ENCODE measurements around the gene FAM32A.

The FAM32A gene

DNA sequence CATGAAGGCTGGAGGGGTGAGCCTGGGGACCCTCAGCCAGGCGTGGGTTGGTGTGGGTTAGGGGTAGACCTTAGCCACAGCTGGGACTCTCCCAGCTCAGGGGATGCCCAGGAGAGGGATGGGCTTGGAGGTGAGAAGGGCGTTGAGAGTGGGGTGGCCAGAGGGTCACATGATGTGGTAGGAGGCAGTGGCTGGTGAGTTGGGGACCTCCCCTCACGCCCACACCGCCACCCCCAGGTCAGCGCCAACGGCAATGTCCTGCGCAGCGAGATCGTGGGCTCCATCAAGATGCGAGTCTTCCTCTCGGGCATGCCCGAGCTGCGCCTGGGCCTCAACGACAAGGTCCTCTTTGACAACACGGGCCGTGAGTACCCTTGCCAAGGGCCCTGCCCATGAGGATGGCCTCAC, 41.0 kb downstream of the FAM32A start:
- DNase-seq, result no peak

DNA sequence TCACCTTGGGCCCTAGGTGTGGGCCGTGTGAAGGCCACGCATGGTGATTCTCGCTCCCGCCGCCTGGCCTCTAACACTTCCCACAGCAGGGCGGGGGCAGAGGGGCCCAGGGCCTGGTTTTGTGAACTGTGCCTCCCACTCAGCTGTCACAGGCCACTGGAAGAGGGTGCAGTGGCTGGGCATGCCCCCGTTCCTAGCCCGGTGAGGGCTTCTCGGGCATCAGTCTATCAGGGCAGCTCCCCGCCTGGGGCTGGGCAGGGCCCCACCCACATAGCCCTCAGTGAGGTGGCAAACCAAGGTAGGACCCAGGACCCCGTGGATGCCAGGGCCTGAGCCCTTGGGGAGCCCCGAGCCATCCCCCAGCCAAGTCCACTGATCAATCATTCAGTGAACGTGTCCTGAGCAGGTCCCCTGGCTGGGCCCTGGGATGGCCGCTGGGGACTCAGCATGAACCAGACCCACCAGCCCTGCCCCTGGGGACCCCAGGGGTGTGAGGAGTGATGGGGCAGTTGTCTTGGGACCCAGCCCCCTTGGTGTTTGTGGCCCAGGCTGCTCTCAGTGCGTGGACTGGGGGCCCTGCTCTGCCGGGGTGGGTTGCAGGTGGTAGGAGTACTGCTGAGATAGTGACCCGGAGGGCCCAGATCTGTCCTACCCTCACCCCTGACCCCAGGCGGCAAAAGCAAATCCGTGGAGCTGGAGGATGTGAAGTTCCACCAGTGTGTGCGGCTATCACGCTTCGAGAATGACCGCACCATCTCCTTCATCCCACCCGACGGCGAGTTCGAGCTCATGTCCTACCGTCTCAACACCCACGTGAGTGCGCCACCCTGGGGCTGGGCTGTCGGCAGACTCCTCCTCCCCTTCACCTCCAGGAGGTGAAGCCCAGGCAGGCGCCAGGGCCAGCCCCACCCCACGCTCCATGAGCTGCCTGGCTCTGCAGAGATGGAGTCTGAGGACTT, 41.9 kb downstream of the FAM32A start:
- DNase-seq, result no peak

DNA sequence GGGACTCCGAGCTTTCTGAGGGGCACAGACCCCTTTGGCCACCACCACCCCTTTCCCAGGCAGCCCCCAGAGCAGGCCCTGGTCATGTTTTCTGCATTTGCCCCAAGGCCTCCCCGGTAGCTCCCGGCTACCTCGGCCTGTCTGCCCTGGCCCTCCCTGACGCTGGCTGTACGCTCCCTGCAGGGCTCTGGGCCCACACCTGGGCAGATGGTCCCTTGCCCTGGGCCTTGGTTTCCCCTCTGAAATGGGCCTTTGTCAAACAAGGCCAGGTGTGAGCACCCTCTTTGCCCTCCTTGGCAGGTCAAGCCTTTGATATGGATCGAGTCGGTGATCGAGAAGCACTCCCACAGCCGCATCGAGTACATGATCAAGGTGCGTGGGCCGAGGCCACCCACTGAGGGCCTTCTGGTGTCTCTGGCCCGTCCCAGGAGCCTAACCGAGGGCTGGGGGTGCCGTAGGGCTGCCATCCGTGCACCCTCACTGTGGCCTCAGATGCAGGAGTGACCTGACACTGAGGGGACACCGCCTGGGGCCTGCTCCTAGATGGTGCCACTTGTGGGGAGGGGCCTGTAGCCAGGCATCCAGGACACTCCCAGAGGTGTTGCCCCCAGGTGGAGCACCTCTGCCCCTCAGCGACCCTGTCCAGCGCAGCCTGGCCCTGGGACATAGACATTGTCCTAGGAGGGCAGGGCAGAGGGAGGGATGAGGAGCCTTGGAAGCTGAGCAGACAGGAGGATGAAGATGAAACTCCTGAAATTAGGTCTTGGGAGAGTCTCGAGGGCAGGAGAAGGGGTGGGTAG, 42.8 kb downstream of the FAM32A start:
- DNase-seq, result no peak

DNA sequence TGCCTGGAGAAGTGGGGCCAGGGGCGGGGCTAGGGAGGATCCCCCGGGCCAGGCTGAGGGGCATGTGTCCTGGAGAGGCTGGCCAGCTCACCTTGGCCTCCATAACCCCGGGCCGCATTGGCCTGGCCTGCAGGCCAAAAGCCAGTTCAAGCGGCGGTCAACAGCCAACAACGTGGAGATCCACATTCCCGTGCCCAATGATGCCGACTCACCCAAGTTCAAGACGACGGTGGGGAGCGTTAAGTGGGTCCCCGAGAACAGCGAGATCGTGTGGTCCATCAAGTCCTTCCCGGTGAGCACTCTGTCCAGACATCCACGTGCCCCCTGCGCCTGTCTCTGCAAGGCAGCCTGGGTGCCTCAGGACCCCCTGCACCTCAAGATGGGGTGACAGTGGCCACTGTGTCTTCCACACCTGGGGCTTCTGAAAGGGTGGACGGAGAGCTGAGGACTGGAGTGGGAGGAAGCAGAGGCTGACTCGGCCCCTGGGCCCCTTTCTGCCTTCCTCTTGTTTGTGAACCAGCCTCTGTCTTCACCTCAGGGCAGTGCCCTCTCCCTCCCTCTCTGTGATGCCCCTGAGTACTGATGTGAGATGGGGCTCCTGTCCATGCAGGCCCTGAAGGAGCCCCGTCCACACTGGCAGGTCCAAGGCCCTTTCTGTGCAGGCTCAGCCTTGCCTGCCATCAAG, 43.6 kb downstream of the FAM32A start:
- no peak for DNase-seq

DNA sequence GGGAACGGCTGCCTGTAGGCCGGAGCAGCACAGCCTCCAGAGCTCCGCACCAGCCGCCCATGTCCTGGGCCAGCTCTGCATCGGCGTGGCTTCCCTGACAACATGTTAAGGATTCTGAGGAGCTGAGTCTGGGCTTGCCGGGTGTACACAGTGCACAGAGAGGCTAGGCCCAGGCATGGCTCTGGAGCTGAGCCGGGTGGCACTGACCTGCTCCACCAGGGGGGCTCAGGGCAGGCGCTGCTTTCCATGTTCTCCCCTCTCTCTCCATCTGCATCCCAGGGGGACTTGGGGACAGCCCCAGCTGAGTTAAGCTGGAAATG, 44.1 kb downstream of the FAM32A start:
- no peak for DNase-seq

DNA sequence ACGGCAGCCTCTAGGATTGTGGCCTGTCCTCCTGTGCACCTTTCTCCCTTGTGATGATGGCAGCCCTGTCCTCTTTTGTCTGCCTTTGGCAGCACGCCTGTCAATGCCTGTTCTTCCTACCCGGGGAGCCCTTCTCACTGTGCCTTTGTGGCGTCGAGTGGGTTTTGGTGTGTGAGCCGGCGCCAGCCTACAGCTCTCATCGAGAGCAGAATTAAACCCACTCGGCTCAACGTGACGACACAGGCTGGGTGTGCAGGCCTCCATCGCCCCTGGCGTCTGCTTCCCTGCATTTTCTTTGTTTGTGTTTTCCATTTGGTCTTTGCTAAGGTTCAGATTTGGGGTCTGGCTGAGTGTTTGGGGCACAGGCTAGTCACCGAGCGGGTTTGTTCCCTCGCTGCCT, 46.9 kb downstream of the FAM32A start:
- no peak for DNase-seq

DNA sequence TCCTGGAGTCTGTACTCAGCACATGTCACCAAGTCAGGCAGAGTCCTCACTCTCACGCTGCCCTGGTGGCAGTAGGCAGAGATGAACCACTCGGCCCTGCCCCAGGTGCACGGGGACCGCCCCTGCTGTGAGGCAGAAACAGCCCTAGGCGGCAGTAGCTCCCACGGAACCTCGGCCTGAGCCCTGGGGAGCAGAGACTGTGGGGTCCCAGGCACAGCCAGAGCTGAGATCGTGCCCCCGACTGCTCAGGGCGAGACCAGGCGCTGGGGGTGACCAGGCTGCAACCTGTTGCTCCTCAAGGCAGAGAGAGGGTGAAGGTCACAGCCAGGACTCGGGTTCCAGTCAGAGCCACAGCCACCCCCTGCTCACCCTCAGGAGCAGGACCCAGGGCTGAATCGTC, 47.4 kb downstream of the FAM32A start:
- DNase-seq, result no peak

DNA sequence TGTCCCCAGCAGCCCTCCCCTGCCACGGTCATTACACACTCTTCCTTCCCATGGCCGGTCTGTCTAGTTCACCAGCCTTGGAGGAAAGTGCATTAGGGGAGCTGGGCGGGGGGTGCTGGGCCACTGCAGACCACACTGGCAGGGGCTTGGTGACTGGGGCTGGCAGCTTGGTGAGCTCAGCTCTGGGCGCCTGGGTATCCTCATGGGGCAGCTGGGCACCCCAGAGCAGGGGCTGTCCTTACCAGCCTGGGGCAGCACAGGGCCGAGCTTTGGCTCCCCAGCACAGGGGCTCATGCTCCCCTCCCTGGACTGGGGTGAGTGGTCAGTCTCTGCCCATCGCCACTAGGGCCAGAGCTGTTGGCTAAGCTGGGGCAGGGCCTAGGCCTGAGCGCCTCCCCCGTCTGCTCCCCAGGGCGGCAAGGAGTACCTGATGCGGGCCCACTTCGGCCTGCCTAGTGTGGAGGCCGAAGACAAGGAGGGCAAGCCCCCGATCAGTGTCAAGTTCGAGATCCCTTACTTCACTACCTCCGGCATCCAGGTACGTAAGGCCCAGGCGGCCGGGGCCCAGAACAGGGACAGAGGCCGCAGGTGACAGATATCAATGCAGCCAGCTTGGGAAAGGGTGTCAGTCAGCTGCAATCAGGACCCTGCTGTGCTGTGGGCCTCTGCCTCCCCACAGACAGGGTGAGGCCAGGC, 48.0 kb downstream of the FAM32A start:
- no peak for DNase-seq

DNA sequence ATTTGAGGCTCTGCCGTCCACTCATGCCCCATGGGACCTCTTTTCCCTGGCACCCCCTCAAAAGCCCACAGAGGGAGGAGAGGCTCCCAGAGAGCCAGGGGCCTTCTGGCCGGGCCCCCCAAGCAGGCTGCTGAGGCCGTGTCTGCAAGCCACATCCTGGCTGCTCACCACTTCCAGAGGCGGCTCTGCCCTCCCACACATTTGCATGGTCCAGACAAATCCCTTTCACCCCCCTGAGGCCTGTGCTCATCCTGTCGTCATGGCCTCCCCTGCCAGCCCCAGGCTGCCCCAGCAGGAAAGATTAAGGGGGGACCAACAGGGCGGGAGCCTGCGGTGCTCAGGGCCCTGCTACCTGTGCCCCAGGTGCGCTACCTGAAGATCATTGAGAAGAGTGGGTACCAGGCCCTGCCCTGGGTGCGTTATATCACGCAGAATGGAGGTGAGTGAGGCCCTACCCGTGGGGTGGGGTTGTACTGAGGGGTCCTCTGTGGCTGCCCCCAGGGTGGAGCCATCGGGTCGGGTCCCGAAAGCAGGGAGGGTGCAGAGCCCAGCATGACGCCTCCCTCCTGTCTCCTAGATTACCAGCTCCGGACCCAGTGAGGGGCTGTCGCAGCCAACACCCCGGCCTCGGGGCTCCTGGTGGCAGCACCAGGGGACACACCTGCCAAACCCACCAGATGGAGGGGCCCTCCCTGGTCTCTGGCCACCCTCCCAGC, 48.8 kb downstream of the FAM32A start:
- DNase-seq, result no peak

DNA sequence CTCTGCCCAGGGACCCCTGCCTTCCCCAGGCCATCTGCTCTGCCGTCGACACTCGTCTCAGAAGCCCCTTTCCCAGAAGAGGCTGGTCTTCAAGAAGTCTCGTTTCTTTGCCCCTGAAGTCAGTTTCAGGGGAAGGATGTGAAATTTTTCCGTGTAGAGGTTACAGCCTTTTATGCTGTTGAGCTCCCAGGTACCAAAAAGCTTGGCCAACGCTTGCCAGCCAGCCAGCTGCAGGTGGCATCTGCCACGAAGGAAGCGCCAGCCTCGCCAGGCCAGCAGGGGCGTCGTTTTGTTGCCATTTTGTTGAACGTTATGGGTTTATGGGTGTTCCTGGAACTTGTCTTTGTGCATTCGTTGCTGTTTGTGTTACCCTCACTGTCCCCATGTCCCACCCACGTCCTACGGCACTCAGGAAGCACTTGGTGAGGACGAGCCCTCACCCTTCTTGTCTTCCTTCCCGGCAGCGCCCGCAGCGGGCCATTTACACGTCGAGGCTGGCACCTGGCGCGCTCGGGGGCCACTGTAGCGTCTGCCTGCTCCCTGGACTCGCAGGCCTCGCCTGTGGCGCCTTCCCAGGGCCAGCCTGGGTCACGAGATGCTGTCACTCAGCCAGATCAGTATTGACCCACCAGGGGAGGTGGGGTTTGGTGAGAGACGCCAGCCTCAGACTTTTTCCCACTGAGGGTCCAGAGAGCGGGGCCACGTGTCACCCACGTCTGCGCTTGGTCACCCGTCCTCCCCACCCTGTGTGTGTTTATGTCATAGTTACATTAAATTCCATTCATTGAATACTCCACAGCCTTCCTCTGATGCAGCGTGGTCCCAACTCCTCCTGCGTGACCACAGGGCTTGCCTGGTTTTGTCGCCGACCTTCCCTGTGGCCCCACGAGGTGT, 49.6 kb downstream of the FAM32A start:
- DNase-seq, result no peak

DNA sequence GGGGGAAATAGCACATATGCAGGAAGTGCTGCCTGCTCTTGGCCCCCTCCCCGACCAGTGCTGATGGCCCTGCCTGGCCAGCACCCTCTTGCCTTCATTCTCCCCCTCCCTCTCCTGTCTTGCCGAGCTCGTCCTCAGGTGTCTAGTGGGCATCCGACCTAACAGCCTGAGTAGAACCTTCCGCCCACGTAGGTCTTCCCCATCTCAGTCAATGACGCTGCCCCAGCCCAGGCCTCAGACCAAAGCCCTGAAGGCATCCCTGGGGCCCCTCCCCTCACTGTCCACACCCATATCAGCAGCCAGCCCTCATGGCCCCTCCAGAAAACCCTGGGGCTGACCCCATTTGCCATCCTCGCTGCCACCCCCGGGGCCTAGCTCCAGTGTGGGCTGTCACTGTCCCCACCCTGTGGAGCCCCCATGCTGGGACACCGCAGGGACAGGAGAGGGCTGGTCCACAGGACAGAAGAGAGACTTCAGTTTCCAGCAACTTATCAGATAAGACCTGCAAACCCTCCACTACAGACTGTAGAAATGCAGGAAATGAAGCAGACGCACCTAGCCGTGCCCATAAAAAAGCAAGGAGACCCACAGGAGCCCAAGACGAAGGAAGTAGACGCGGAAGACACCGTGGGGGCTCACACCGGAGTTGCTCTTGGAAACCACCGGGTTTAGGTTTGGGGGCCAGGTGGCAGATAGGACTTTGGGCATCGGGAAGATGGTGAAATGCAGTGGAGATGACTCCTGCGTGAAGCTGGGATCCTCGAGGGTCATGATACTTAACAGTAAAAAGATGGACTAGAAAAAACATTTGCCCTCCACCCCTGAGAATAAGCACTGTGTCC, 50.8 kb downstream of the FAM32A start:
- no peak for DNase-seq

All from CD4-positive, alpha-beta T cell treated with Interferon alpha-2 for 1 hour (primary cell).